Thyroid gland (tissue), 4 donors: ENCODE results near the gene MYO15A. TPM values are rescaled to one million over a fixed set of nuclear protein-coding genes. Genes with fewer than 3 reads are reported as not detected.

Experiments used
- DNase-seq, 2 donors: peaks; one replicate each; pipeline ENCODE4 v3.0.0-alpha.2; 2019
- H3K27ac ChIP-seq, 3 donors: fragments of 200-600 bp; sonication (generic); 1 replicate in 2 of 3; 2 replicates in 1 of 3; pipeline ENCODE4 v1.5.1; 2016 to 2019; ENCODE audit warnings: mild to moderate bottlenecking in 1 of 3, moderate library complexity in 1 of 3
- H3K27me3 ChIP-seq: fragments of 200-600 bp; sonication (generic); one replicate; pipeline ENCODE4 v1.5.1; 2019
- H3K36me3 ChIP-seq, 2 donors: fragments of 200-600 bp; sonication (generic); one replicate each; pipeline ENCODE4 v1.5.1; 2016 to 2019
- H3K4me1 ChIP-seq, 2 donors: fragments of 200-600 bp; sonication (generic); one replicate each; pipeline ENCODE4 v1.5.1; 2017 to 2019
- H3K4me3 ChIP-seq, 3 donors: fragments of 200-600 bp; sonication (generic); replicated peaks in 1 of 3; 1 replicate in 2 of 3; 2 replicates in 1 of 3; pipeline ENCODE4 v1.5.1; 2016; ENCODE audit warnings: mild to moderate bottlenecking in 1 of 3
- H3K9me3 ChIP-seq: fragments of 200-600 bp; sonication (generic); one replicate; pipeline ENCODE4 v1.5.1; 2017
- CTCF ChIP-seq, 6 experiments: fragments of 200-600 bp in 3 of 6; fragments of 450-650 bp in 3 of 6; sonication (generic) in 3 of 6; IDR thresholded peaks; one replicate each; pipeline ENCODE4 v1.5.1; 2016 to 2019; ENCODE audit warnings: antibody characterized with exemption in 6 of 6, mild to moderate bottlenecking in 2 of 6, inconsistent platforms in 1 of 6, moderate library complexity in 1 of 6
- POLR2A ChIP-seq, 2 donors: fragments of 450-650 bp; IDR thresholded peaks; one replicate each; pipeline ENCODE4 v1.6.1; 2017; ENCODE audit warnings: antibody characterized with exemption in 2 of 2, mild to moderate bottlenecking in 2 of 2, moderate library complexity in 1 of 2
- WGBS, 2 donors: methylation state at CpG; one replicate each; pipeline ENCODE4 v1.1.5; 2017; 5-methylcytosine and 5-hydroxymethylcytosine counted together
- intact Hi-C: fragments of 100-400 bp; cut with DNase I; formaldehyde crosslinking; loops from one replicate; pipeline ENCODE4 v1.15.1; 2023
- total RNA-seq, 4 donors: library from RNA; depleted of rRNA; stranded (reverse); fragments of >200 nt; gene quantifications; one replicate each; pipeline ENCODE4 v1.2.3, GENCODE V29; 2016

Gene MYO15A
- total RNA-seq, 4 donors from 2014 or later = 1.3 to 3.6 (median 1.7) TPM

GRCh38 chr17:18089613-18090012 lies 18.9 kb upstream of the MYO15A start:
- H3K9me3 ChIP-seq = no peaks in the 10 kb centered on the region
- H3K4me3 ChIP-seq = no peak overlapping the region
- DNase-seq = no peak
- H3K36me3 ChIP-seq = peaks cover 0 to 10% of the 10 kb centered on the region in 2 donors
- WGBS, 2 donors = 95 to 96% methylated on average over 2 of the region's 2 CpGs
- intact Hi-C loops = no loop called here
- H3K27ac ChIP-seq = no peak overlapping the region
- H3K27me3 ChIP-seq = no peaks in the 10 kb centered on the region
- peaks cover 4 to 10% of the 10 kb centered on the region in 2 donors for H3K4me1 ChIP-seq
- TF ChIP-seq CTCF (IDR thresholded peaks at IDR 0.05) = no peak
- no peak for TF ChIP-seq POLR2A (IDR thresholded peaks at IDR 0.05)

- intact Hi-C loops = no loop called here
- H3K4me1 ChIP-seq = peaks cover 0 to 3% of the 10 kb centered on the region in 2 donors
- 78 to 81% methylated on average over 15 of the region's 15 CpGs for whole genome bisulfite sequencing, 2 donors
- H3K36me3 ChIP-seq = peaks cover 29 to 45% of the 10 kb centered on the region in 2 donors
- H3K4me3 ChIP-seq = no peak overlapping the region
- no peaks in the 10 kb centered on the region for H3K9me3 ChIP-seq
- TF ChIP-seq CTCF (IDR thresholded peaks at IDR 0.05) = no peak
- no peak for TF ChIP-seq POLR2A (IDR thresholded peaks at IDR 0.05)
- H3K27me3 ChIP-seq = no peaks in the 10 kb centered on the region
- DNase-seq = peak; percentile 35 to 46
- no peak overlapping the region for H3K27ac ChIP-seq
Observed at GRCh38 chr17:18093616-18094408, 14.7 kb upstream of the MYO15A start.

- Histone ChIP-seq H3K36me3 (peaks cover 33 to 51% of the 10 kb centered on the region in 2 donors), H3K4me3 (no peak overlapping the region), H3K4me1 (no peaks in the 10 kb centered on the region), H3K27me3 (no peaks in the 10 kb centered on the region), H3K27ac (no peak overlapping the region), H3K9me3 (no peaks in the 10 kb centered on the region)
- no peak for DNase-seq
- TF ChIP-seq POLR2A (IDR thresholded peaks at IDR 0.05) (no peak), CTCF (IDR thresholded peaks at IDR 0.05) (no peak)
- intact Hi-C loops = no loop called here
- 97 to 98% methylated on average over 10 of the region's 10 CpGs for WGBS, 2 donors
Observed at GRCh38 chr17:18094409-18094807, 14.1 kb upstream of the MYO15A start.

GRCh38 chr17:18099516-18099915 lies 9.0 kb upstream of the MYO15A start:
- Histone ChIP-seq H3K27ac (no peak overlapping the region), H3K27me3 (no peaks in the 10 kb centered on the region), H3K9me3 (no peaks in the 10 kb centered on the region), H3K4me1 (no peaks in the 10 kb centered on the region), H3K4me3 (no peak overlapping the region), H3K36me3 (peaks cover 43 to 52% of the 10 kb centered on the region in 2 donors)
- DNase-seq = no peak
- intact Hi-C loops = no loop called here
- 91 to 97% methylated on average over 14 of the region's 14 CpGs for WGBS, 2 donors
- TF ChIP-seq CTCF (IDR thresholded peaks at IDR 0.05) = no peak
- TF ChIP-seq POLR2A (IDR thresholded peaks at IDR 0.05) = no peak

- Histone ChIP-seq H3K9me3 (no peaks in the 10 kb centered on the region), H3K27me3 (no peaks in the 10 kb centered on the region), H3K27ac (no peak overlapping the region), H3K36me3 (peaks cover 36 to 45% of the 10 kb centered on the region in 2 donors), H3K4me3 (no peak overlapping the region), H3K4me1 (no peaks in the 10 kb centered on the region)
- intact Hi-C loops = no loop called here
- no peak for TF ChIP-seq CTCF (IDR thresholded peaks at IDR 0.05)
- DNase-seq = no peak
- 86 to 91% methylated on average over 9 to 10 of the region's 10 CpGs for WGBS, 2 donors
Observed at GRCh38 chr17:18100616-18101015, 7.9 kb upstream of the MYO15A start.
